Measurements from ENCODE around the gene RPLP1. TPM values are rescaled to one million over a fixed set of nuclear protein-coding genes. Genes with fewer than 3 reads are reported as not detected.
A peak's percentile ranks its signal among the peaks of the same experiment; 100 is the strongest.

RPLP1 gene
- total RNA-seq, 1 experiment from 2014 or later: 2,621 TPM

DNA sequence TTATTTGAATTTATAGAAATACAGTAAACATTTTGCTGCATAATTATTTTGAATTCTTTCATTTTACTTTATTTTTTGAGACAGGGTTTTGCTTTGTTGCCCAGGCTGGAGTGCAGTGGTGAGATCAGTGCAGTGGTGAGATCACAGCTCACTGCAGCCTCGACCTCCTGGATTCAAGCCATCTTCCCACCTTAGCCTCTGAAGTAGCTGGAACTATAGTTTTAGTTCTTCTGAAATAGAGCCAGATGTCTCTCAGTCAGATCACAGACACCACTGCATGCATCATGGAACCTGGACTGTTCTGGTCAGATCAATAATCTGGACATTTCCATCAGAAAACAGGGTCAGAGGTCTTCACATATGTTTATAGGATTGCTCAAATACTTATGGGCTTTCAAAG, 7.9 kb downstream of the RPLP1 start:
- H3K9me3 Mint-ChIP-seq (ENCODE audit: unreplicated experiment): no peaks in the 10 kb centered on the region
- H3K4me1 Mint-ChIP-seq (ENCODE audit: insufficient read depth, unreplicated experiment): peaks cover 10% of the 10 kb centered on the region
- ChIA-PET CTCF (interaction anchor here (0.6 kb wide), 1 partner anchor 359 kb away, joined by 3 read pairs; no protein-coding TSS in a partner anchor), POLR2A (interaction anchor here (0.7 to 3.6 kb wide), 2 partner anchors 8 to 303 kb away, joined by 3 to 139 read pairs; partner anchors contain the start of gene RPLP1)
- no peak overlapping the region for H3K27ac Mint-ChIP-seq (ENCODE audit: low read depth, unreplicated experiment)
- no TSS peak for BruUV-seq (replicated peaks)
- TF ChIP-seq, protein P1, sequence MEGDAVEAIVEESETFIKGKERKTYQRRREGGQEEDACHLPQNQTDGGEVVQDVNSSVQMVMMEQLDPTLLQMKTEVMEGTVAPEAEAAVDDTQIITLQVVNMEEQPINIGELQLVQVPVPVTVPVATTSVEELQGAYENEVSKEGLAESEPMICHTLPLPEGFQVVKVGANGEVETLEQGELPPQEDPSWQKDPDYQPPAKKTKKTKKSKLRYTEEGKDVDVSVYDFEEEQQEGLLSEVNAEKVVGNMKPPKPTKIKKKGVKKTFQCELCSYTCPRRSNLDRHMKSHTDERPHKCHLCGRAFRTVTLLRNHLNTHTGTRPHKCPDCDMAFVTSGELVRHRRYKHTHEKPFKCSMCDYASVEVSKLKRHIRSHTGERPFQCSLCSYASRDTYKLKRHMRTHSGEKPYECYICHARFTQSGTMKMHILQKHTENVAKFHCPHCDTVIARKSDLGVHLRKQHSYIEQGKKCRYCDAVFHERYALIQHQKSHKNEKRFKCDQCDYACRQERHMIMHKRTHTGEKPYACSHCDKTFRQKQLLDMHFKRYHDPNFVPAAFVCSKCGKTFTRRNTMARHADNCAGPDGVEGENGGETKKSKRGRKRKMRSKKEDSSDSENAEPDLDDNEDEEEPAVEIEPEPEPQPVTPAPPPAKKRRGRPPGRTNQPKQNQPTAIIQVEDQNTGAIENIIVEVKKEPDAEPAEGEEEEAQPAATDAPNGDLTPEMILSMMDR (IDR thresholded peaks at IDR 0.05; ENCODE audit: unreplicated experiment): no peak
- intact Hi-C loops (cut with micrococcal nuclease): no loop called here
- no peak overlapping the region for H3K4me3 Mint-ChIP-seq (ENCODE audit: unreplicated experiment)
- DNase-seq (ENCODE audit: unreplicated experiment): no peak
- peaks cover 38% of the 10 kb centered on the region for H3K36me3 Mint-ChIP-seq (ENCODE audit: insufficient read depth, unreplicated experiment)
- H3K27me3 Mint-ChIP-seq (ENCODE audit: insufficient read depth, unreplicated experiment): no peaks in the 10 kb centered on the region

DNA sequence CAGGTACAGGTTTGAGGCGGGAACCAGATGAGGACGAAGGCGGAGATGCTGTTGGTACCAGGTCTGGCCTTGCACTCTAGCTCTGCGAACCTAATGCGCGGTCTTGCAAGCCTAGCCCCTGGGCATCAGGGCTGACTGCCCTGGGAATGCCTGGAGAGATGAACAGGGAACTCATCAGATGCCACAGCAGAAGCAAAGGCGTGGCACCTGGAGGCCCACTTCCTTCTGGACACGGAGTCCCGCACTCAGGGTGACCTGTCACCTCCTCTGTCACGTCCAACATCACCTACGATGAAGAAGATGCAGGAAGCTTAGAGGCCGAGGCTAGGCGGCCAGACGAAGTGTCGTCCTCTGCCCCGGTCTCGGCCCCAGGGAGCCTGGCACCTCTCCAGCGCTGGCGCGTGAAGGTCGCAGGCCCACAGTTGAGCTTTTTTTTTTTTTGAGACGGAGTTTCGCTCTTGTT, 9.4 kb downstream of the RPLP1 start:
- TF ChIP-seq, protein P1 (IDR thresholded peaks at IDR 0.05; ENCODE audit: unreplicated experiment): no peak
- peaks cover 10% of the 10 kb centered on the region for H3K4me1 Mint-ChIP-seq (ENCODE audit: insufficient read depth, unreplicated experiment)
- H3K36me3 Mint-ChIP-seq (ENCODE audit: insufficient read depth, unreplicated experiment): peaks cover 22% of the 10 kb centered on the region
- no peak for DNase-seq (ENCODE audit: unreplicated experiment)
- H3K4me3 Mint-ChIP-seq (ENCODE audit: unreplicated experiment): peak overlapping the region; percentile 83
- ChIA-PET CTCF (interaction anchor here (0.6 to 2.4 kb wide), 16 partner anchors 9 to 1389 kb away, joined by 3 to 14 read pairs (median 4); partner anchors contain the start of gene RPLP1), POLR2A (interaction anchor here (0.6 to 3.6 kb wide), 15 partner anchors 9 to 1116 kb away, joined by 3 to 139 read pairs (median 4); partner anchors contain the start of genes KIF23, RPLP1 and TLE3)
- H3K27ac Mint-ChIP-seq (ENCODE audit: low read depth, unreplicated experiment): peak overlapping the region; percentile 93
- BruUV-seq (replicated peaks): TSS peak; percentile 58
- intact Hi-C loops (cut with micrococcal nuclease): no loop called here
- H3K9me3 Mint-ChIP-seq (ENCODE audit: unreplicated experiment): no peaks in the 10 kb centered on the region
- no peaks in the 10 kb centered on the region for H3K27me3 Mint-ChIP-seq (ENCODE audit: insufficient read depth, unreplicated experiment)

DNA sequence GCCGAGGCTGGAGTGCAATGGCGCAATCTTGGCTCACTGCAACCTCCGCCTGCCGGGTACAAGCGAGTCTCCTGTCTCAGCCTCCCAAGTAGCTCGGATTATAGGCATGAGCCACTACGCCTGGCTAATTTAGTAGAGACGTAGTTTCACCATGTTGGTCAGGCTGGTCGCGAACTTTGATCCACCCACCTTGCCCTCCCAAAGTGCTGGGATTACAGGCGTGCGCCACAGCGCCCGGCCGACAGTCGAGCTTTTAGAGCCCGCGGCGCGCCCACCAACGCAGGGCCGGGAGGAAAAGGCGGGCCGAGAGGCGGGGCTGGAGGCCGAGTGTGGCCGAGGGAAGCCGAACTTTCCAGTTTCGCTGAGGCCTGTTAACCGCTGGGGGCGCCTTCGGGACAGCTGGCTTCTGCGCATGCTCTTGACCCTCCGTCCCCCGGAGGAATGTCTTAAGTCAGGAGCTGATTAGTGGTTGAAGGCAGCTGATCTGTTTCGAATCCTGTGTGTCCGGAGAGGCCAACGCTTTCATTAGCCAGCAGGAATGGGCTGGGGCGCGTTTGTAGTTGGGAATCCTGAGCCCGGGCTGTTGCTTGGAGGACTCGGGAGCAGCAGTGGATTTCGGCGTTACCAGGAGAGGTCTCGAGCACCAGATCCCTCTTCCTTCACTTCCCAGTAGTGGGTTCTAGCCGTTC, 10.0 kb downstream of the RPLP1 start:
- POLR2A ChIA-PET: interaction anchor here (0.6 to 3.6 kb wide), 27 partner anchors 10 to 1311 kb away, joined by 3 to 139 read pairs (median 3); partner anchors contain the start of genes GLCE, KIF23, RPLP1 and TLE3
- Mint-ChIP-seq H3K36me3 (ENCODE audit: insufficient read depth, unreplicated experiment) (peaks cover 16% of the 10 kb centered on the region), H3K27me3 (ENCODE audit: insufficient read depth, unreplicated experiment) (no peaks in the 10 kb centered on the region), H3K9me3 (ENCODE audit: unreplicated experiment) (no peaks in the 10 kb centered on the region), H3K27ac (ENCODE audit: low read depth, unreplicated experiment) (peak overlapping the region; percentile 93), H3K4me3 (ENCODE audit: unreplicated experiment) (peak overlapping the region; percentile 83), H3K4me1 (ENCODE audit: insufficient read depth, unreplicated experiment) (peaks cover 10% of the 10 kb centered on the region)
- DNase-seq (ENCODE audit: unreplicated experiment): peak; percentile 98
- BruUV-seq (replicated peaks): no TSS peak
- intact Hi-C loops (cut with micrococcal nuclease): no loop called here
- CTCF ChIA-PET: interaction anchor here (0.5 to 2.4 kb wide), 29 partner anchors 9 to 1576 kb away, joined by 3 to 14 read pairs (median 3); partner anchors contain the start of gene RPLP1
- TF ChIP-seq, protein P1 (IDR thresholded peaks at IDR 0.05; ENCODE audit: unreplicated experiment): peak; percentile 83

DNA sequence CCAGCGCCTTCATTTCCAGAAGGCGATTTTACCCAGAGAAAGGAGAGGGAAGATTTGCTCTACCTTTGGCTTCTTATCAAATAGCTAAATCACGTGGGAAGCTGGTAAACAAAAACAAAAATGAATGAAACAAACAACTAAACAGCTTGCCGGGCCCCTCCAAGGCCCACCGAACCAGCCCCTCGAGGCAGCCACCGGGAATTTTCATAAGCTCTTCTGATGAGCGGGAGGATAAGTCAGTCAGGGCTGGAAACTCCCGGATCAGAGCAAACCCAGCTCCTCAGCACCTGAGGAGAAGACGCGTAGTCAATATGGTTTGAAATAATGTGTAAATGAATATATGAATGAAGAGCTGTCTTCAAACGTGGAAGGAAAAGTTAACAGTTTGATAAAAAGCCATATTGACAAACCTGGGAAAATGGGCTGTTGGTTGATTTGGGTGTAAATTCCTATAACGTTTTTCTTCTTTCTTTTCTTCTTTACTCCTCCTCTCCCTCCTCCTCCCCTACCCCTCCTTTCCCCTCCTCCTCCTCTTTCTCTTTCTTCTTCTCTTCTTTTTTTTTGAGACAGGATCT, 10.7 kb downstream of the RPLP1 start:
- Mint-ChIP-seq H3K4me1 (ENCODE audit: insufficient read depth, unreplicated experiment) (peaks cover 12% of the 10 kb centered on the region), H3K36me3 (ENCODE audit: insufficient read depth, unreplicated experiment) (peaks cover 10% of the 10 kb centered on the region), H3K4me3 (ENCODE audit: unreplicated experiment) (peak overlapping the region; percentile 83), H3K9me3 (ENCODE audit: unreplicated experiment) (no peaks in the 10 kb centered on the region), H3K27me3 (ENCODE audit: insufficient read depth, unreplicated experiment) (no peaks in the 10 kb centered on the region), H3K27ac (ENCODE audit: low read depth, unreplicated experiment) (peak overlapping the region; percentile 93)
- ChIA-PET POLR2A (interaction anchor here (0.6 to 3.6 kb wide), 22 partner anchors 9 to 1310 kb away, joined by 3 to 139 read pairs (median 3); partner anchors contain the start of genes GLCE, KIF23, RPLP1 and TLE3), CTCF (interaction anchor here (0.5 to 2.4 kb wide), 24 partner anchors 9 to 1575 kb away, joined by 3 to 14 read pairs (median 3); partner anchors contain the start of gene RPLP1)
- DNase-seq (ENCODE audit: unreplicated experiment): no peak
- intact Hi-C loops (cut with micrococcal nuclease): no loop called here
- BruUV-seq (replicated peaks): no TSS peak
- TF ChIP-seq, protein P1 (IDR thresholded peaks at IDR 0.05; ENCODE audit: unreplicated experiment): no peak
